ENCODE data around the gene ARR3. TPM values are rescaled to one million over a fixed set of nuclear protein-coding genes. Genes with fewer than 3 reads are reported as not detected.
"Not testable (repeated sequence)": the region's sequence is repeated elsewhere in the genome, so short reads cannot be mapped to it uniquely, and the experiment has no call there.

The ARR3 gene
- total RNA-seq, 1 donor from 2014 or later: not detected

DNA sequence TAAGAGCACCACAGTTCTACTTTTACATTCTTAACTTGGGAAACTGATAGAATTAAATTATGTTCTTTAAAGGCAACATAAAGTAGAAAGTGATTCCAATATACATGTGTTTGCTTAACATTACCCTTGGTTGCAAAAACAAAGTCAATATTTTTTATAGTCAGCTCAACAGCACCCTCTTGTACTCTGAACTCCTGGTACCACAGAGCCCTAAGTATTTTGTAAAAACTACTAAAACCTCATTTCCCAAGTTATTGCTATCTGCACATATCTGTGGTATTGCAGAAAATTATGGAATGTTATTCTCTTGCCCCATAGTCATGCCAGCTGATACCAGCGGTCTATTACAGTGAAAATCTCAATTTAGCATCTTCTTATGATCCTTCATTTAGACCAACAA, 24.7 kb downstream of the ARR3 start:
- TF ChIP-seq, protein P1, sequence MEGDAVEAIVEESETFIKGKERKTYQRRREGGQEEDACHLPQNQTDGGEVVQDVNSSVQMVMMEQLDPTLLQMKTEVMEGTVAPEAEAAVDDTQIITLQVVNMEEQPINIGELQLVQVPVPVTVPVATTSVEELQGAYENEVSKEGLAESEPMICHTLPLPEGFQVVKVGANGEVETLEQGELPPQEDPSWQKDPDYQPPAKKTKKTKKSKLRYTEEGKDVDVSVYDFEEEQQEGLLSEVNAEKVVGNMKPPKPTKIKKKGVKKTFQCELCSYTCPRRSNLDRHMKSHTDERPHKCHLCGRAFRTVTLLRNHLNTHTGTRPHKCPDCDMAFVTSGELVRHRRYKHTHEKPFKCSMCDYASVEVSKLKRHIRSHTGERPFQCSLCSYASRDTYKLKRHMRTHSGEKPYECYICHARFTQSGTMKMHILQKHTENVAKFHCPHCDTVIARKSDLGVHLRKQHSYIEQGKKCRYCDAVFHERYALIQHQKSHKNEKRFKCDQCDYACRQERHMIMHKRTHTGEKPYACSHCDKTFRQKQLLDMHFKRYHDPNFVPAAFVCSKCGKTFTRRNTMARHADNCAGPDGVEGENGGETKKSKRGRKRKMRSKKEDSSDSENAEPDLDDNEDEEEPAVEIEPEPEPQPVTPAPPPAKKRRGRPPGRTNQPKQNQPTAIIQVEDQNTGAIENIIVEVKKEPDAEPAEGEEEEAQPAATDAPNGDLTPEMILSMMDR (IDR thresholded peaks at IDR 0.05; ENCODE audit: unreplicated experiment): no peak
- Mint-ChIP-seq H3K4me1 (ENCODE audit: low read depth) (peaks cover 9% of the 10 kb centered on the region), H3K4me3 (ENCODE audit: low read depth) (no peak overlapping the region), H3K27ac (no peak overlapping the region), H3K9me3 (ENCODE audit: low read depth) (peaks cover 8% of the 10 kb centered on the region), H3K27me3 (no peaks in the 10 kb centered on the region), H3K36me3 (ENCODE audit: insufficient read depth) (no peaks in the 10 kb centered on the region)
- no peak for DNase-seq (ENCODE audit: low spot score, unreplicated experiment)

DNA sequence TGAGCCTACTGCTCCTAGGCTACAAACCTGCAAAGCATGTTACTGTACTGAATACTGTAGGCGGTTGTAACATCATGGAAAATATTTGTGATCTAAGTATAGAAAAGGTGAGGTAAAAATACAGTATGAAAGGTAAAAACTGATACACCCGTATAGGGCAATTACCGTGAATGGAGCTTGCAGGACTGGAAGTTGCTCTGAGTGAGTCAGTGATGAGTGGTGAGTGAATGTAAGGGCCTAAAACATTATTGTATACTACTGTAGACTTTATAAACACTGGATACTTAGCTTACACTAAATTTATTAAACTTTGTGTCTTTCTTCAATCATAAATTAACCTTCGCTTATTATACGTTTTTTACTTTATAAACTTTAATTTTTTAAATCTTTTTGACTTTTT, 25.5 kb downstream of the ARR3 start:
- no peak for DNase-seq (ENCODE audit: low spot score, unreplicated experiment)
- Mint-ChIP-seq H3K36me3 (ENCODE audit: insufficient read depth) (no peaks in the 10 kb centered on the region), H3K27ac (no peak overlapping the region), H3K27me3 (no peaks in the 10 kb centered on the region), H3K4me1 (ENCODE audit: low read depth) (peaks cover 9% of the 10 kb centered on the region), H3K4me3 (ENCODE audit: low read depth) (no peak overlapping the region), H3K9me3 (ENCODE audit: low read depth) (peaks cover 8% of the 10 kb centered on the region)
- TF ChIP-seq, protein P1 (IDR thresholded peaks at IDR 0.05; ENCODE audit: unreplicated experiment): no peak

DNA sequence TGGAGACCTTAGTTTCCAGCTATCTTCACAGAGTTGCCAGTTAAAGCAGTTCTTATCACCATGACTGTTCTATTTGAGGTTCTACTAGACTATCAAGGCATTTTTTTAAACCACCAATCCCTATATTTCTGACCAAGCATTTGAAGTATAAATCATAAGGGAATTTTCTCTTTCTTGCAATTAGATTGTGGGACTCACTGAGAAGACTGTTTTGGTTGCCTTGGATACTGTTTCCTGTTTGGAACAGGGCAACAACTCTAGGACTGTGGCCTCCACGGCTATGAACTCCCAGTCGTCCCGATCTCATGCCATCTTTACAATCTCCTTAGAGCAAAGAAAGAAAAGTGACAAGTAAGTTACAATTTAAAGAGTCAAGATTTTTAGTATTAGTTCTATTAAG, 33.6 kb downstream of the ARR3 start:
- no peak overlapping the region for H3K4me3 Mint-ChIP-seq (ENCODE audit: low read depth)
- peaks cover 4% of the 10 kb centered on the region for H3K9me3 Mint-ChIP-seq (ENCODE audit: low read depth)

DNA sequence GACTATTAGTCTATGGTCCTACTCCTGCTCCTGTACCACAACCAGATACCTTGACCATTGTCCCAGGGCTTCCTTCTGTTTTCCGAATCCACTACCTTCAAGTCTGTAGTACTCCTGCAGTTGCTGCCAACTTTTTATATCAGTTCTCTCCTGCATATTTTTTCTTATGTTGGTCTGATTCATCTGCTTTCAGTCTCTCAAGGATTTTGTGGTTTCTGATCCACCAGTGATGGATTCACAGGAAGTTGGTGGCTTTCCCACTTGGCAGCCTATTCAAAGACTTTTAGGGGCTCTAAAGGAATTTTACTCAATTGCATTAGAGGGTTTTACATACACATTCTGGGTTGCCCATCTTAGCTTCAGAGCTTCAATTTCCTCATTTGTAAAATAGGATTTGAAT, 45.4 kb downstream of the ARR3 start:
- DNase-seq (ENCODE audit: low spot score, unreplicated experiment): no peak
- H3K27ac Mint-ChIP-seq: no peak overlapping the region
- H3K9me3 Mint-ChIP-seq (ENCODE audit: low read depth): peaks cover 13% of the 10 kb centered on the region
- no peaks in the 10 kb centered on the region for H3K27me3 Mint-ChIP-seq
- TF ChIP-seq, protein P1 (IDR thresholded peaks at IDR 0.05; ENCODE audit: unreplicated experiment): no peak
- H3K4me1 Mint-ChIP-seq (ENCODE audit: low read depth): no peaks in the 10 kb centered on the region
- H3K36me3 Mint-ChIP-seq (ENCODE audit: insufficient read depth): peaks cover 7% of the 10 kb centered on the region
- no peak overlapping the region for H3K4me3 Mint-ChIP-seq (ENCODE audit: low read depth)

More for the DNA sequence above, 33.6 kb downstream of the ARR3 start:
- Mint-ChIP-seq H3K27me3 (no peaks in the 10 kb centered on the region), H3K36me3 (ENCODE audit: insufficient read depth) (peaks cover 7% of the 10 kb centered on the region), H3K27ac (no peak overlapping the region), H3K4me1 (ENCODE audit: low read depth) (no peaks in the 10 kb centered on the region)
- DNase-seq (ENCODE audit: low spot score, unreplicated experiment): no peak
- TF ChIP-seq, protein P1 (IDR thresholded peaks at IDR 0.05; ENCODE audit: unreplicated experiment): no peak

DNA sequence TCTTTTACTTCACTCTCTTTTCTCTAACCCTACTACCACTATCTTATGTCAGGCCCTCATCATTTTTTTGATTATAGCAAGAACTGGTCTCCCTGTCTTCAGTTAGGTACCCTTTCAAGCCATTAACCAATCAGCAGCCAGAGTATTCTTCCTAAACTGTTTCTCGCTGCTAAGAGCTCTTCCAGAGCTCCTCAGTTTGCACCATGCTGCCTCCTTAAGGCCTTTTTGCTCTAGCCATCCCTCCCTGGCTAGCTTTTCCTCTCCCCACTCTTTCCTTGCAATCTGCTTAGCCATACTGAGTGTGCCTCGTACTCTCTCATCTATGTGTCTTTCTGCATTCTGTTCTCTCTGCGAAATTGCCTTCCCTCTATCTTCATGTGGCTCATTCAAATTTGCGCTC, 54.6 kb downstream of the ARR3 start:
- DNase-seq (ENCODE audit: low spot score, unreplicated experiment): no peak
- H3K27ac Mint-ChIP-seq: no peak overlapping the region
- H3K9me3 Mint-ChIP-seq (ENCODE audit: low read depth): peaks cover 8% of the 10 kb centered on the region
- TF ChIP-seq, protein P1 (IDR thresholded peaks at IDR 0.05; ENCODE audit: unreplicated experiment): no peak
- H3K4me1 Mint-ChIP-seq (ENCODE audit: low read depth): no peaks in the 10 kb centered on the region
- H3K27me3 Mint-ChIP-seq: no peaks in the 10 kb centered on the region
- H3K4me3 Mint-ChIP-seq (ENCODE audit: low read depth): no peak overlapping the region
- no peaks in the 10 kb centered on the region for H3K36me3 Mint-ChIP-seq (ENCODE audit: insufficient read depth)

DNA sequence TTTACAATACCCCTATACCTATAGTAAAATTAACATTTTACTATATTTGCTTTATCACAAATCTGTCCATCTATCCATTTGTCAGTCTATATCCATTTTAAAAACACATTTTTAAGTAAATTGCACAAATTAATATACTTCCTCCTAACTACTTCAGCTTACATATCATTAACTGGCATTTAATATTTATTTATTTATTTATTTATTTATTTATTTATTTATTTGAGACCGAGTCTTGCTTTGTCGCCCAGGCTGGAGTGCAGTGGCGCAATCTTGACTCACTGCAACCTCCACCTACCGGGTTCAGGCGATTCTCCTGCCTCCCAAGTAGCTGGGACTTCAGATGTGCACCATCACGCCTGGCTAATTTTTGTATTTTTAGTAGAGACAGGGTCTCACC, 55.5 kb downstream of the ARR3 start:
- H3K9me3 Mint-ChIP-seq (ENCODE audit: low read depth); DNase-seq (ENCODE audit: low spot score, unreplicated experiment); H3K27ac Mint-ChIP-seq; H3K4me1 Mint-ChIP-seq (ENCODE audit: low read depth); H3K27me3 Mint-ChIP-seq; H3K4me3 Mint-ChIP-seq (ENCODE audit: low read depth); H3K36me3 Mint-ChIP-seq (ENCODE audit: insufficient read depth): not testable (repeated sequence)

Data from progenitor cell of endocrine pancreas (in vitro differentiated cells).